ENCODE data around the gene ZHX3. TPM values are rescaled to one million over a fixed set of nuclear protein-coding genes. Genes with fewer than 3 reads are reported as not detected.

ZHX3 gene
- total and polyA plus RNA-seq, 8 donors = 6.6 to 59.3 (median 18.7) TPM

- H3K36me3 ChIP-seq = peaks cover 0 to 6% (median 0%) of the 10 kb centered on the region in 4 donors
- no peaks in the 10 kb centered on the region for H3K27me3 ChIP-seq
- peak in 1 of 2 donors; percentile 44 for DNase-seq
- intact Hi-C loops (cut with DNase I; ENCODE audit: low total_unique reads) = no loop called here
- 44 to 55% (median 50%) methylated on average over 12 of the region's 12 CpGs for WGBS, 5 donors
- H3K9me3 ChIP-seq = no peaks in the 10 kb centered on the region
- peak overlapping the region in 4 of 5 donors; percentile 41 to 69 (median 54) for H3K27ac ChIP-seq
- H3K4me3 ChIP-seq = no peak overlapping the region
- peaks cover 50 to 96% (median 80%) of the 10 kb centered on the region in 4 donors for H3K4me1 ChIP-seq
- TF ChIP-seq CTCF (IDR thresholded peaks at IDR 0.05) (no peak), POLR2A (IDR thresholded peaks at IDR 0.05) (no peak), POLR2AphosphoS5 (IDR thresholded peaks at IDR 0.05) (no peak), EP300 (IDR thresholded peaks at IDR 0.05) (no peak)
These were observed 171.5 kb downstream of the ZHX3 start for GRCh38 chr20:41145821-41146620.

- no peak for TF ChIP-seq CTCF (IDR thresholded peaks at IDR 0.05)
- TF ChIP-seq EP300 (IDR thresholded peaks at IDR 0.05) = no peak
- no peak for TF ChIP-seq POLR2A (IDR thresholded peaks at IDR 0.05)
- no peak for TF ChIP-seq POLR2AphosphoS5 (IDR thresholded peaks at IDR 0.05)
- Histone ChIP-seq H3K27me3 (no peaks in the 10 kb centered on the region), H3K9me3 (no peaks in the 10 kb centered on the region), H3K36me3 (peaks cover 0 to 6% (median 0%) of the 10 kb centered on the region in 4 donors), H3K4me3 (no peak overlapping the region), H3K4me1 (peaks cover 50 to 96% (median 82%) of the 10 kb centered on the region in 4 donors), H3K27ac (peak overlapping the region in 4 of 5 donors; percentile 41 to 69 (median 54))
- intact Hi-C loops (cut with DNase I; ENCODE audit: low total_unique reads) = no loop called here
- WGBS, 5 donors = 93 to 100% (median 100%) methylated on average over 2 of the region's 2 CpGs
- no peak for DNase-seq
These were observed 172.2 kb downstream of the ZHX3 start for GRCh38 chr20:41145317-41145716.

GRCh38 chr20:41143354-41143753 lies 174.2 kb downstream of the ZHX3 start:
- no peak for TF ChIP-seq POLR2A (IDR thresholded peaks at IDR 0.05)
- TF ChIP-seq POLR2AphosphoS5 (IDR thresholded peaks at IDR 0.05) = no peak
- TF ChIP-seq EP300 (IDR thresholded peaks at IDR 0.05) = no peak
- no peak for TF ChIP-seq CTCF (IDR thresholded peaks at IDR 0.05)
- H3K27me3 ChIP-seq = no peaks in the 10 kb centered on the region
- H3K9me3 ChIP-seq = no peaks in the 10 kb centered on the region
- H3K4me3 ChIP-seq = no peak overlapping the region
- WGBS, 5 donors = 46 to 75% (median 66%) methylated on average over 2 of the region's 2 CpGs
- no peak for DNase-seq
- intact Hi-C loops (cut with DNase I; ENCODE audit: low total_unique reads) = no loop called here
- H3K36me3 ChIP-seq = peaks cover 0 to 6% (median 0%) of the 10 kb centered on the region in 4 donors
- peak overlapping the region in 3 of 5 donors; percentile 50 to 97 (median 93) for H3K27ac ChIP-seq
- H3K4me1 ChIP-seq = peaks cover 64 to 96% (median 85%) of the 10 kb centered on the region in 4 donors

GRCh38 chr20:41142919-41143318 lies 174.6 kb downstream of the ZHX3 start:
- no peak for TF ChIP-seq CTCF (IDR thresholded peaks at IDR 0.05)
- no peak for TF ChIP-seq POLR2AphosphoS5 (IDR thresholded peaks at IDR 0.05)
- no peak for TF ChIP-seq EP300 (IDR thresholded peaks at IDR 0.05)
- no peak for TF ChIP-seq POLR2A (IDR thresholded peaks at IDR 0.05)
- peaks cover 64 to 96% (median 85%) of the 10 kb centered on the region in 4 donors for H3K4me1 ChIP-seq
- no peaks in the 10 kb centered on the region for H3K27me3 ChIP-seq
- 43 to 65% (median 54%) methylated on average over 5 of the region's 5 CpGs for WGBS, 5 donors
- H3K4me3 ChIP-seq = no peak overlapping the region
- H3K36me3 ChIP-seq = peaks cover 0 to 6% (median 0%) of the 10 kb centered on the region in 4 donors
- no peak for DNase-seq
- no peaks in the 10 kb centered on the region for H3K9me3 ChIP-seq
- peak overlapping the region in 4 of 5 donors; percentile 41 to 97 (median 72) for H3K27ac ChIP-seq
- intact Hi-C loops (cut with DNase I; ENCODE audit: low total_unique reads) = no loop called here

Measured in stomach (tissue), 9 donors.